CD14-positive monocyte (primary cell): ENCODE data around the gene KRTAP16-1. TPM values are rescaled to one million over a fixed set of nuclear protein-coding genes. Genes with fewer than 3 reads are reported as not detected.
A peak's percentile ranks its signal among the peaks of the same experiment; 100 is the strongest.

Source experiments
- DNase-seq, 3 donors: peaks; one replicate each; pipeline ENCODE4 v3.0.0-alpha.2; 2011 to 2022
- H2AFZ ChIP-seq: 2 replicates; pipeline ENCODE4 v1.6.0; 2012; ENCODE audit warnings: mild to moderate bottlenecking, low read depth, low read length, inconsistent platforms; ENCODE audit not compliant: insufficient read depth, poor library complexity, severe bottlenecking
- H3K27ac ChIP-seq, 2 donors: 1 replicate in 1 of 2; 2 replicates in 1 of 2; pipeline ENCODE4 v1.5.1; 2012 to 2013; ENCODE audit warnings: low read length in 2 of 2, control low read depth in 1 of 2, inconsistent platforms in 1 of 2, low read depth in 1 of 2, mild to moderate bottlenecking in 1 of 2
- H3K27me3 ChIP-seq, 2 donors: one replicate each; pipeline versions ENCODE4 v1.6.0 to v1.6.1; 2011 to 2013; ENCODE audit warnings: low read length in 2 of 2; ENCODE audit not compliant: control insufficient read depth in 2 of 2, insufficient read depth in 2 of 2
- H3K36me3 ChIP-seq, 2 donors: replicated peaks in 1 of 2; 1 replicate in 1 of 2; 2 replicates in 1 of 2; pipeline versions ENCODE4 v1.5.1 to v1.6.1; 2012 to 2013; ENCODE audit warnings: low read length in 2 of 2, control low read depth in 1 of 2, inconsistent platforms in 1 of 2, mild to moderate bottlenecking in 1 of 2; ENCODE audit not compliant: insufficient read depth in 2 of 2, control insufficient read depth in 1 of 2
- H3K4me1 ChIP-seq, 2 donors: 1 replicate in 1 of 2; 2 replicates in 1 of 2; pipeline versions ENCODE4 v1.5.1 to v1.6.1; 2012 to 2013; ENCODE audit warnings: low read length in 2 of 2, control low read depth in 1 of 2, inconsistent platforms in 1 of 2, mild to moderate bottlenecking in 1 of 2, moderate library complexity in 1 of 2; ENCODE audit not compliant: insufficient read depth in 2 of 2, control insufficient read depth in 1 of 2
- H3K4me2 ChIP-seq: replicated peaks from 2 replicates; pipeline ENCODE3; 2012; ENCODE audit warnings: low read length, moderate library complexity, mild to moderate bottlenecking; ENCODE audit not compliant: poor library complexity, severe bottlenecking; ENCODE audit errors: extremely low read depth
- H3K4me3 ChIP-seq, 3 experiments: fragments of 200-600 bp in 1 of 3; sonication (generic) in 1 of 3; replicated peaks in 1 of 3; 1 replicate in 2 of 3; 2 replicates in 1 of 3; pipeline ENCODE4 v1.5.1; 2011 to 2013; ENCODE audit warnings: low read length in 3 of 3, mild to moderate bottlenecking in 3 of 3, control low read depth in 2 of 3, low read depth in 2 of 3, inconsistent platforms in 1 of 3, moderate library complexity in 1 of 3
- H3K79me2 ChIP-seq: 2 replicates; pipeline ENCODE4 v1.6.0; 2012; ENCODE audit warnings: mild to moderate bottlenecking, control low read depth, inconsistent platforms, low read length, moderate library complexity; ENCODE audit not compliant: insufficient read depth
- H3K9ac ChIP-seq: 2 replicates; pipeline ENCODE4 v1.6.0; 2017; ENCODE audit warnings: low read length, mild to moderate bottlenecking; ENCODE audit not compliant: insufficient read depth, poor library complexity, severe bottlenecking
- H3K9me3 ChIP-seq, 2 donors: replicated peaks in 1 of 2; 1 replicate in 1 of 2; 2 replicates in 1 of 2; pipeline versions ENCODE4 v1.5.1 to v1.6.1; 2012 to 2013; ENCODE audit warnings: low read length in 2 of 2, control low read depth in 1 of 2; ENCODE audit not compliant: control insufficient read depth in 1 of 2, insufficient read depth in 1 of 2
- H4K20me1 ChIP-seq: 2 replicates; pipeline ENCODE4 v1.6.0; 2012; ENCODE audit warnings: mild to moderate bottlenecking, low read length, control low read depth, moderate library complexity; ENCODE audit not compliant: insufficient read depth
- H3K27ac Mint-ChIP-seq, 7 donors: one replicate each; pipeline ENCODE4 v1.8.0; 2020; ENCODE audit warnings: mild to moderate bottlenecking in 7 of 7, mixed read lengths in 7 of 7, moderate library complexity in 6 of 7, inconsistent platforms in 2 of 7
- H3K27me3 Mint-ChIP-seq, 3 donors: one replicate each; pipeline ENCODE4 v1.8.0; 2021 to 2022; ENCODE audit warnings: low read depth in 3 of 3, mild to moderate bottlenecking in 3 of 3, mixed read lengths in 3 of 3, moderate library complexity in 3 of 3, inconsistent platforms in 1 of 3
- H3K36me3 Mint-ChIP-seq, 2 donors: one replicate each; pipeline ENCODE4 v1.8.0; 2020; ENCODE audit warnings: mixed read lengths in 2 of 2, inconsistent platforms in 1 of 2, mild to moderate bottlenecking in 1 of 2
- H3K4me1 Mint-ChIP-seq: one replicate; pipeline ENCODE4 v1.8.0; 2020; ENCODE audit warnings: mild to moderate bottlenecking, mixed read lengths
- H3K4me3 Mint-ChIP-seq, 2 donors: one replicate each; pipeline ENCODE4 v1.8.0; 2020; ENCODE audit warnings: mild to moderate bottlenecking in 2 of 2, mixed read lengths in 2 of 2, moderate library complexity in 1 of 2
- H3K9me3 Mint-ChIP-seq, 7 donors: one replicate each; pipeline ENCODE4 v1.8.0; 2020 to 2022; ENCODE audit warnings: mixed read lengths in 7 of 7, mild to moderate bottlenecking in 6 of 7, moderate library complexity in 6 of 7, inconsistent platforms in 2 of 7
- CTCF ChIP-seq: fragments of 200-600 bp; IDR thresholded peaks from one replicate; pipeline ENCODE4 v1.8.0; 2022; ENCODE audit warnings: antibody characterized with exemption, mild to moderate bottlenecking
- WGBS: methylation state at CpG from one replicate; pipeline ENCODE4 v1.1.5; 2013; ENCODE audit warnings: missing lambda C conversion rate; ENCODE audit not compliant: insufficient coverage; 5-methylcytosine and 5-hydroxymethylcytosine counted together
- intact Hi-C, 2 donors: fragments of 100-400 bp; cut with micrococcal nuclease; formaldehyde crosslinking; loops; one replicate each; pipeline versions ENCODE4 v1.15.0 to v1.15.1; 2023
- polyA plus RNA-seq, 3 donors: library from polyadenylated mRNA; depleted of rRNA in 1 of 3; unstranded in 2 of 3; stranded (reverse) in 1 of 3; fragments of 300-500 nt in 2 of 3; fragments of >200 nt in 1 of 3; fragmentation: Illumina TruSeq in 2 of 3; gene quantifications; 1 replicate in 2 of 3; 2 replicates in 1 of 3; pipeline ENCODE4 v1.2.3, GENCODE V29; 2012 to 2021

The KRTAP16-1 gene
- polyA plus RNA-seq, 3 donors = not detected

GRCh38 chr17:41287050-41287449 lies 22.1 kb downstream of the KRTAP16-1 start:
- peaks cover 22% of the 10 kb centered on the region for H3K4me1 Mint-ChIP-seq
- H2AFZ ChIP-seq = no peak overlapping the region

GRCh38 chr17:41284546-41284945 lies 24.6 kb downstream of the KRTAP16-1 start:
- Histone ChIP-seq H4K20me1 (no peaks in the 10 kb centered on the region), H3K79me2 (no peaks in the 10 kb centered on the region), H3K9ac (no peak overlapping the region), H3K4me3 (no peak overlapping the region), H2AFZ (no peak overlapping the region), H3K27ac (no peak overlapping the region), H3K9me3 (no peaks in the 10 kb centered on the region), H3K4me2 (peak overlapping the region; percentile 22), H3K27me3 (peaks cover 11 to 13% of the 10 kb centered on the region in 2 donors), H3K4me1 (peaks cover 19 to 31% of the 10 kb centered on the region in 2 donors), H3K36me3 (no peaks in the 10 kb centered on the region)
- Mint-ChIP-seq H3K4me1 (peaks cover 22% of the 10 kb centered on the region), H3K9me3 (peaks cover 0 to 4% (median 0%) of the 10 kb centered on the region in 7 donors), H3K27me3 (peaks cover 2 to 5% (median 2%) of the 10 kb centered on the region in 3 donors), H3K36me3 (no peaks in the 10 kb centered on the region), H3K4me3 (no peak overlapping the region), H3K27ac (no peak overlapping the region)
- DNase-seq = peak; percentile 35 to 73 (median 50)
- intact Hi-C loops = no loop called here
- TF ChIP-seq CTCF = no peak
- WGBS = no CpG with 5 or more reads among the region's 2 CpGs

More at GRCh38 chr17:41287050-41287449, 22.1 kb downstream of the KRTAP16-1 start:
- H3K27ac Mint-ChIP-seq = peak overlapping the region in 1 of 7 donors; percentile 10
- no peak for DNase-seq
- no peak overlapping the region for H3K4me3 Mint-ChIP-seq
- peaks cover 0 to 2% (median 0%) of the 10 kb centered on the region in 7 donors for H3K9me3 Mint-ChIP-seq
- H3K36me3 Mint-ChIP-seq = no peaks in the 10 kb centered on the region
- Histone ChIP-seq H3K4me1 (peaks cover 19 to 31% of the 10 kb centered on the region in 2 donors), H3K36me3 (no peaks in the 10 kb centered on the region), H3K9ac (no peak overlapping the region), H3K9me3 (no peaks in the 10 kb centered on the region), H3K27ac (no peak overlapping the region), H3K4me2 (peak overlapping the region; percentile 9), H4K20me1 (no peaks in the 10 kb centered on the region), H3K4me3 (no peak overlapping the region), H3K27me3 (peaks cover 11 to 13% of the 10 kb centered on the region in 2 donors), H3K79me2 (no peaks in the 10 kb centered on the region)
- no peak for TF ChIP-seq CTCF
- H3K27me3 Mint-ChIP-seq = peaks cover 2 to 8% (median 2%) of the 10 kb centered on the region in 3 donors
- intact Hi-C loops = no loop called here
- 17% methylated on average over 1 of the region's 3 CpGs for WGBS
